Pancreas (tissue), 10 donors: ENCODE measurements around the gene KLHL12. TPM values are rescaled to one million over a fixed set of nuclear protein-coding genes. Genes with fewer than 3 reads are reported as not detected.
"Not testable (repeated sequence)": the region's sequence is repeated elsewhere in the genome, so short reads cannot be mapped to it uniquely, and the experiment has no call there.

Experiments used
- ATAC-seq, 4 donors: fragments of 200-7000 bp; cut with Tn5 transposase; one replicate each; pipeline versions ENCODE4 v1.8.0 to v1.9.1; 2020; ENCODE audit warnings: mild to moderate bottlenecking in 4 of 4, moderate library complexity in 4 of 4
- DNase-seq, 6 donors: peaks; one replicate each; pipeline ENCODE4 v3.0.0-alpha.2; 2020
- FAIRE-seq: peaks from 2 replicates; lab custom pipeline; 2012; peaks lifted over from hg19 to GRCh38; lab: Jason Lieb, UNC
- H3K27ac ChIP-seq, 4 donors: fragments of 200-600 bp; sonication (generic); 1 replicate in 3 of 4; 2 replicates in 1 of 4; pipeline versions ENCODE4 v1.5.0 to v1.8.0; 2020
- H3K27me3 ChIP-seq, 4 donors: fragments of 200-600 bp; one replicate each; pipeline ENCODE4 v1.8.0; 2021
- H3K36me3 ChIP-seq, 3 donors: fragments of 200-600 bp; sonication (generic) in 1 of 3; one replicate each; pipeline versions ENCODE4 v1.5.0 to v1.8.0; 2020 to 2021
- H3K4me1 ChIP-seq, 3 donors: fragments of 200-600 bp; one replicate each; pipeline ENCODE4 v1.8.0; 2021
- H3K4me3 ChIP-seq, 4 donors: fragments of 200-600 bp; sonication (generic) in 2 of 4; one replicate each; pipeline versions ENCODE4 v1.5.0 to v1.8.0; 2020 to 2021
- H3K9me3 ChIP-seq, 4 donors: fragments of 200-600 bp; one replicate each; pipeline ENCODE4 v1.8.0; 2021
- CTCF ChIP-seq, 4 donors: fragments of 200-600 bp; sonication (generic) in 3 of 4; IDR thresholded peaks; one replicate each; pipeline versions ENCODE4 v1.5.0 to v1.8.0; 2021; ENCODE audit warnings: antibody characterized with exemption in 4 of 4
- WGBS, 2 donors: extraction: QIAGEN DNeasy Blood & Tissue Kit; methylation state at CpG; one replicate each; pipeline ENCODE4 v1.1.7; 2013; 5-methylcytosine and 5-hydroxymethylcytosine counted together
- intact Hi-C, 3 donors: fragments of 100-400 bp; cut with DNase I; formaldehyde crosslinking; loops; one replicate each; pipeline versions ENCODE4 v1.11.1 to v1.14.2; 2022
- polyA plus RNA-seq, 2 donors: library from polyadenylated mRNA; stranded (reverse); fragments of 200-250 nt; gene quantifications; one replicate each; pipeline ENCODE4 v1.2.3, GENCODE V29; 2013
- total RNA-seq, 6 donors: library from RNA; stranded (reverse); fragmentation: NEBNext Ultra II Directional in 4 of 6; extraction: Animal tissue kit (Norgen Biotek cat#: 25700) in 4 of 6; gene quantifications; one replicate each; pipeline versions ENCODE4 v1.2.1 to v1.2.4, GENCODE V29; 2021 to 2023
- donor health status: healthy with polysubstance abuse.
- donor health status: DM: no; HTN: no; CAD: no; lungs with moderate emphysema.
- donor health status: DM: no; HTN: no; CAD: no.
- donor health status: control.
- donor health status: control.
- donor health status: Bipolar disorder and iron deficiency.
- donor health status: DM: yes; HTN: yes; CAD: no.
- donor health status: DM: no; HTN: no; CAD: no.
- donor health status: DM: no; HTN: no; CAD: no.
- donor health status: DM: yes; HTN: yes; CAD: no.

Gene KLHL12
- total and polyA plus RNA-seq, 8 donors, result 8.2 to 17.8 (median 11.7) TPM

- no peak for DNase-seq
- 81 to 83% methylated on average over 5 of the region's 5 CpGs for WGBS, 2 donors
- no peaks in the 10 kb centered on the region for H3K27me3 ChIP-seq
- H3K27ac ChIP-seq, result no peak overlapping the region
- no peak for FAIRE-seq
- H3K4me3 ChIP-seq, result no peak overlapping the region
- H3K4me1 ChIP-seq, result no peaks in the 10 kb centered on the region
- no peak for ATAC-seq
- TF ChIP-seq CTCF (IDR thresholded peaks at IDR 0.05), result no peak
- H3K9me3 ChIP-seq, result no peaks in the 10 kb centered on the region
- intact Hi-C loops, result no loop called here
- H3K36me3 ChIP-seq, result peaks cover 4 to 79% (median 39%) of the 10 kb centered on the region in 3 donors
Measured at GRCh38 chr1:202944438-202944921, 17.4 kb upstream of the KLHL12 start.

GRCh38 chr1:202942426-202942825 lies 15.4 kb upstream of the KLHL12 start:
- intact Hi-C loops, result no loop called here
- TF ChIP-seq CTCF (IDR thresholded peaks at IDR 0.05), result no peak
- H3K27ac ChIP-seq, result no peak overlapping the region
- H3K4me3 ChIP-seq, result no peak overlapping the region
- FAIRE-seq, result no peak
- no peaks in the 10 kb centered on the region for H3K4me1 ChIP-seq
- no peak for ATAC-seq
- no peaks in the 10 kb centered on the region for H3K27me3 ChIP-seq
- WGBS, 2 donors, result 73 to 94% methylated on average over 1 of the region's 1 CpG
- peaks cover 4 to 67% (median 33%) of the 10 kb centered on the region in 3 donors for H3K36me3 ChIP-seq
- DNase-seq, result no peak
- H3K9me3 ChIP-seq, result no peaks in the 10 kb centered on the region

GRCh38 chr1:202941372-202941771 lies 14.3 kb upstream of the KLHL12 start:
- Histone ChIP-seq H3K4me3 (no peak overlapping the region), H3K9me3 (no peaks in the 10 kb centered on the region), H3K27me3 (no peaks in the 10 kb centered on the region), H3K36me3 (peaks cover 4 to 56% (median 33%) of the 10 kb centered on the region in 3 donors), H3K4me1 (no peaks in the 10 kb centered on the region), H3K27ac (no peak overlapping the region)
- no peak for TF ChIP-seq CTCF (IDR thresholded peaks at IDR 0.05)
- no peak for ATAC-seq
- no peak for FAIRE-seq
- 93 to 96% methylated on average over 4 of the region's 4 CpGs for WGBS, 2 donors
- no peak for DNase-seq
- intact Hi-C loops, result no loop called here

- no peak for DNase-seq
- Histone ChIP-seq H3K9me3 (no peaks in the 10 kb centered on the region), H3K27ac (no peak overlapping the region), H3K4me1 (no peaks in the 10 kb centered on the region), H3K36me3 (peaks cover 4 to 52% (median 33%) of the 10 kb centered on the region in 3 donors), H3K27me3 (no peaks in the 10 kb centered on the region), H3K4me3 (no peak overlapping the region)
- intact Hi-C loops, result no loop called here
- FAIRE-seq, result no peak
- no peak for TF ChIP-seq CTCF (IDR thresholded peaks at IDR 0.05)
- no peak for ATAC-seq
Measured at GRCh38 chr1:202940561-202940960, 13.5 kb upstream of the KLHL12 start.

GRCh38 chr1:202938287-202938925 lies 11.4 kb upstream of the KLHL12 start:
- ATAC-seq, result no peak
- Histone ChIP-seq H3K27me3 (no peaks in the 10 kb centered on the region), H3K4me3 (no peak overlapping the region), H3K36me3 (peaks cover 3 to 31% (median 19%) of the 10 kb centered on the region in 3 donors), H3K9me3 (no peaks in the 10 kb centered on the region), H3K27ac (no peak overlapping the region), H3K4me1 (no peaks in the 10 kb centered on the region)
- TF ChIP-seq CTCF (IDR thresholded peaks at IDR 0.05), result no peak
- FAIRE-seq, result no peak
- intact Hi-C loops, result no loop called here
- no peak for DNase-seq
- WGBS, 2 donors, result 61 to 73% methylated on average over 5 of the region's 5 CpGs

- H3K36me3 ChIP-seq, result peaks cover 0 to 13% (median 4%) of the 10 kb centered on the region in 3 donors
- H3K4me3 ChIP-seq, DNase-seq, H3K4me1 ChIP-seq, H3K27me3 ChIP-seq, H3K27ac ChIP-seq, H3K9me3 ChIP-seq, ATAC-seq, intact Hi-C loops, FAIRE-seq: not testable (repeated sequence)
- WGBS, 2 donors, result 75% methylated on average over 1 of the region's 6 CpGs; no CpG with 5 or more reads in 1 of the 2 donors
Measured at GRCh38 chr1:202936409-202936808, 9.4 kb upstream of the KLHL12 start.
